HG03565 (cell line): ENCODE measurements around the gene APOD.

ENCODE experiments used
- ATAC-seq: cut with Tn5 transposase; IDR thresholded peaks from one replicate; pipeline ENCODE4 v1.9.1; 2021; ENCODE audit warnings: mild to moderate bottlenecking, moderate library complexity; ENCODE audit not compliant: unreplicated experiment

The APOD gene

GRCh38 chr3:195555110-195555509 is 28.6 kb downstream of the APOD start:
- ATAC-seq = no peak

GRCh38 chr3:195554458-195554857 is 29.3 kb downstream of the APOD start:
- no peak for ATAC-seq

GRCh38 chr3:195553268-195553667 is 30.5 kb downstream of the APOD start:
- no peak for ATAC-seq

- ATAC-seq = no peak
Measured at GRCh38 chr3:195551381-195551978, 32.3 kb downstream of the APOD start.

GRCh38 chr3:195550723-195551122 is 33.0 kb downstream of the APOD start:
- ATAC-seq = no peak

- ATAC-seq = peak; percentile 47
Measured at GRCh38 chr3:195549931-195550519, 33.7 kb downstream of the APOD start.

- ATAC-seq = no peak
Measured at GRCh38 chr3:195548987-195549386, 34.8 kb downstream of the APOD start.

- ATAC-seq = no peak
Measured at GRCh38 chr3:195548501-195548900, 35.2 kb downstream of the APOD start.

GRCh38 chr3:195548006-195548405 is 35.7 kb downstream of the APOD start:
- no peak for ATAC-seq

- no peak for ATAC-seq
Measured at GRCh38 chr3:195546130-195546560, 37.6 kb downstream of the APOD start.

- ATAC-seq = no peak
Measured at GRCh38 chr3:195544634-195545033, 39.1 kb downstream of the APOD start.

GRCh38 chr3:195544230-195544536 is 39.6 kb downstream of the APOD start:
- no peak for ATAC-seq

- peak; percentile 1 for ATAC-seq
Measured at GRCh38 chr3:195543500-195544229, 40.1 kb downstream of the APOD start.

GRCh38 chr3:195542698-195543499 is 40.8 kb downstream of the APOD start, which contains the start of gene PPP1R2:
TSS of gene PPP1R2 (minus strand) at chr3:195543325. CDS start at chr3:195543025, 300 bp downstream.
- ATAC-seq = peak; percentile 67

GRCh38 chr3:195542316-195542697 is 41.4 kb downstream of the APOD start:
- no peak for ATAC-seq

- no peak for ATAC-seq
Measured at GRCh38 chr3:195540511-195540910, 43.2 kb downstream of the APOD start.

GRCh38 chr3:195540027-195540426 is 43.7 kb downstream of the APOD start:
- no peak for ATAC-seq

- ATAC-seq = no peak
Measured at GRCh38 chr3:195539479-195539878, 44.3 kb downstream of the APOD start.

- peak; percentile 53 for ATAC-seq
Measured at GRCh38 chr3:195537995-195538394, 45.7 kb downstream of the APOD start.

GRCh38 chr3:195535293-195535692 is 48.4 kb downstream of the APOD start:
- ATAC-seq = no peak

GRCh38 chr3:195532834-195533233 is 50.9 kb downstream of the APOD start:
- ATAC-seq = no peak
